ENCODE data around the gene CASZ1.

CASZ1 gene

GRCh38 chr1:10728595-10729410, 67.6 kb downstream of the CASZ1 start:
- no peak for DNase-seq (ENCODE audit: low read depth in 2 of 2)

DNA sequence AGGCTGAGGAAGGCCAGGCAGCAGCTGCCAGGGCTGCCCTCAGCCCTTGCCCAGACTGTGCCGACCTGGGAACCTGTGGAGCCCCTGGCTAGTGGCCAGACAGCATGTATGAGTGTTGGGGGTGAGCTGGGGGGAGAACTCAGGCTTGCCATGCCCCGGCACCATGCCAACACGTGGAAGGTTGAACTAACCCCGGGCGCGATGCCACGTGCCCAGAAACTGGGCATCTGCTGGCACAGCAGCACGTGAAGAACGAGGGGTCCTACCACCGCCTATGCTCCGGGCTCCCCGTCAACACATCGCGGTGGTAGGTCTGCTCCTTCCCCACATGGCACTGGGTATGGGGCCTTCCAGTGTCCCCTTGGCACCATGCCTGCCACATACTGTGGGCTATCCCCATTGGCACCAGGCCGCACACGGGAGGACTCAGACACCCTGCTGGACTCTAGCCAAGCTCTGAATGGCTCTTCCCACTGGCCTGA, 68.7 kb downstream of the CASZ1 start:
- no peak for DNase-seq (ENCODE audit: low read depth in 2 of 2)

DNA sequence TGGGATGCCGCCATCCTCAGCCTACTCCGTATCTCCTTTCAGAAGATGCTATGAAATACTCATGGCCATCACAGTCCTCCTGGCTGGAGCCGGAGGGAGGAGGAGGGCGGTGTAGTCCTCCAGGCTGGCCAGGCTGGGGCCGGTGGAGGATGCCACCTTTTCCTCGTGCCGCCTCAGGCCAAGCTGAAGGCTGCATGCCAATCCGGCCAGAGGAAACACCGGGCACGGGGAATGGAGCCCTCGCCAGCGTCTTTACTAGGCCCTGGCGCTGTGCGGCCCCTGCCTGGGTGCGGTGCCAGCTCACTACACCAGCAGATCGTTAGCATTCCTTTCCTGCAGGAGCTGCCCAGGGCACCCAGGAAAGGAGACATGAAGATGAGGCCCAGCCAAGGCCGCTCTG, 70.1 kb downstream of the CASZ1 start:
- no peak for DNase-seq (ENCODE audit: low read depth in 2 of 2)

- no peak for DNase-seq (ENCODE audit: low read depth in 2 of 2)
Measured at GRCh38 chr1:10724948-10725847, 71.2 kb downstream of the CASZ1 start.

- no peak for DNase-seq (ENCODE audit: low read depth in 2 of 2)
Measured at GRCh38 chr1:10724511-10724910, 71.9 kb downstream of the CASZ1 start.

DNA sequence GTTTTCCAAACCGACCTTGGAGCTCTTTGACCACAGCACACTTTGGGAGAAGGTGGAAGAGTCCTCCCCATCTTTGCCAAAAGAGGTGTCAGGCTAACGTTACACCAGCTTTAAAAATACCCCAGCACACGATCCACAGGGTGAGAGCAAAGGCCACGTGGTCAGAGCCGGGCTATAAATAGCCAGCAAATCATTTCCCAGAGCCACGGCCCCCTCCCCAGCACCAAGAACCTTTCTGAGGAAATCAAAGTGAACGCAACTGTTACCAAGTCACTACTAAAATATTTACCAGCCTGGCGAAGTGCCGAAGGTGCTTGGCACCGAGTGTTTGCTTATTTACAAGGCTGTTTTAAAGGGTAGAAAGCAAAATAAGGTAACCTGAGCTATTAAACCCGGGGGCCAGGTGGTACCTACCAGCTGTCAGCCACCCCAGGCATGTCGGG, 72.4 kb downstream of the CASZ1 start:
- no peak for DNase-seq (ENCODE audit: low read depth in 2 of 2)

DNA sequence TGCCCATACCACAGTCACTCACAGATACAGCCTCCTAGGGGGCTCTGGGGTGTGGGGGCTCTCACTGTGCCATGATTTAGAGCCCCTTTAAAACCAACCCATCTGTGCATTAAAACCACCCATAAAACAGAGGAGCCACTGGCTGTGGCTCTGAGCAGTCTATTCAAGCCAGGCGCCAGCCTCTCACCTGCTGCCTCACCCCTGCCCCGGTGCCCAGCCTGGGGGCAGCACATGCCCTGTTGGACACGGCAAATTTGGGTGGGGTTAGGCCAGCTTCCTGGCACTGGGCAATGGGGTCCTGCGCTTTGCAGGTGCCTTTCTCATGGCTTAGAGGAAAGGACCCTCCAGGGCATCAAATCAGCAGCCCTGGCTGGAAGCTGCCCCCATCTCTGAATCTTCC, 73.1 kb downstream of the CASZ1 start:
- no peak for DNase-seq (ENCODE audit: low read depth in 2 of 2)

- no peak for DNase-seq (ENCODE audit: low read depth in 2 of 2)
Measured at GRCh38 chr1:10722803-10723202, 73.6 kb downstream of the CASZ1 start.

- DNase-seq (ENCODE audit: low read depth in 2 of 2), result no peak
Measured at GRCh38 chr1:10721381-10722321, 74.8 kb downstream of the CASZ1 start.

- no peak for DNase-seq (ENCODE audit: low read depth in 2 of 2)
Measured at GRCh38 chr1:10720635-10721034, 75.8 kb downstream of the CASZ1 start.

DNA sequence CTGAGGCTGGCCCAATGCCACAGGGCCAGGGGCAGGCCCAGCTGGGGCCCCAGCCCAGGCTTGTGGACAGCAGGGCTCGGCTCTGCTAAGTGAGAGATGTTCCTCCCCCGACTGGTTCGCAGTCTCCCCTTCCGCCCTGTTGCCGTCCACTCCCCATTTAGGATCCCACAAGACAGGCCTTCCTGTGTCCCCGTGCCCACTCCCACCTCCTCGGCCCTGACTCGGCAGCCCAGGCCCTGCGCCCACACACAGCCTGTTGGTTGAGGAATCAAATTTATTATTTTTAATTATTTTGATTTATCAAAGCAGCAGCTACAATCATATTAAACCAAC, 78.4 kb downstream of the CASZ1 start:
- no peak for DNase-seq (ENCODE audit: low read depth in 2 of 2)

GRCh38 chr1:10717296-10718082, 79.0 kb downstream of the CASZ1 start:
- DNase-seq (ENCODE audit: low read depth in 2 of 2), result no peak

- DNase-seq (ENCODE audit: low read depth in 2 of 2), result no peak
Measured at GRCh38 chr1:10716840-10717239, 79.6 kb downstream of the CASZ1 start.

- no peak for DNase-seq (ENCODE audit: low read depth in 2 of 2)
Measured at GRCh38 chr1:10714337-10715114, 81.9 kb downstream of the CASZ1 start.

DNA sequence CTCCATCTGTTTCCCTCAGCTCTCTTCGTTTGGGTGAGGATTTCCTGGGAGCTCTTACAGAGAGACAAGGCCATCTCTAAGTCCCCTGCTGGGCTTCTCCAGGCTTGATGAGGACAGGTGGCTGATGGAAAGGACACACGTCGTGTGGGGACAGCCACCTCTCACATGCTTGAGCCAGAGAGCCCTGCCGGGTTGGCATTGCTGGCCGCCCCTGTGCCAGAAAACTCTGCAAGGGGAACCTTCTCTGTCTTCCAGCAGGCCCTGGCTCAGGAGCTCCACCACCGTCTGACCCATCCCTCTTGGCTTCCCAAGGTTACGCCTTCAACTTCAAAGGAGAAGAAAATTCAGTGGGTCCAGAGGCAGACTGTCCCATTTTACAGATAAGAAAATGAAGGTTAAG, 82.8 kb downstream of the CASZ1 start:
- DNase-seq (ENCODE audit: low read depth in 2 of 2), result no peak

DNA sequence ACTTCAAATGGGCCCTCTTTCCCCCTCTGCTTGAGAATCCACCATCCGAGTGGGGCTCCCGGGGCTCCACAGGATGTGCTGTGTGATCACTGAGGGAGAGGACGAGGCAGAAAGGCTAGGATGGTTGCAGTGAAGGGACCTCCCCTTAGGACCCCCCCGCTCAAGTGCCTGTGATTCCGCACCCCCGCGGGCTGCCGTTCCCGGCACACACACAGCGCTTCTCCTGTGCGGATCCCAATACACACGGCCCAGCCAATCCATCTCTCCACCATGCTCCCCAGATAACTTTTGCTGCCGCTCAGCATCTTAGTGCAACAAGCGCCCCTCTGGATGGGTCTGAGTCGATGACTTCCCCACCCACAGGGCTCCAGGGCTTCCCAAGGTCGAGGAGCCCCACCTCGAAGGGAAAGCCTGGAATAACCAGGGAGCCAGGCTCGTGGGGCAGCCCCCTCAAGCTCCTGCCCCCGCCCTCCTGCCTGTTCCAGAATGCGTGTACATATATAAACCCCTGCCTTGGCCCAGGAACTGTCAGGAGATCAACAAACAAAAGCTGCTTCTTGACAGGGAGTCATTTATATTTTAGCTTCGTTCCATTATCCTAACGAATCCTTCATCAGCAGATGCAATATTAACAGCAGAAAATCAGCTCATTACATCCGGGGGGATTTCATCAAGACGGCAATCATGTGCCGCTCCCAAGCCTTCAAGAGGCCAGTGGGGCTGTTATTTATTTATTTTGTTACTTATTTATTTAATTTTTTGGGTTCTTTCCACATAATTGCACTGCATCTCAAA, 83.7 kb downstream of the CASZ1 start:
- no peak for DNase-seq (ENCODE audit: low read depth in 2 of 2)

DNA sequence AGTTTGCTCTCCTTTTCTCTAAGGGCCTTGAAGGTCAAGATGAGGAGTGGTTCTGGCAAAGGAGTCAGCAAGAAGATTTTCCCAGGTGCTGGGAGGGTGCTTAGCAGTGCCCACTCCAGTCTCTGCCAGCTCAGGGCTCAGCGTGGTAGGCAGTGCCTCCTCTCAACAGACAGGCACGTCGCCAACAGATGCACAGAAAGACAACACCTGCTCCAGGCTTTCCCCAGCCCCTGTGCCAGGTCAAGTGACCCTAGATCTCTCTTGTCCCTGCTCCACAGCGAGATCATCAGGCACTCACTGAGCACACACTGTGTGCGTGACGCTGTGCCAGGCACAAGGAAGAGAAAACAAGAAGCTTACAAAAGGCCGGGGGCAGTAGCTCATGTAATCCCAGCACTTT, 86.0 kb downstream of the CASZ1 start:
- no peak for DNase-seq (ENCODE audit: low read depth in 2 of 2)

DNA sequence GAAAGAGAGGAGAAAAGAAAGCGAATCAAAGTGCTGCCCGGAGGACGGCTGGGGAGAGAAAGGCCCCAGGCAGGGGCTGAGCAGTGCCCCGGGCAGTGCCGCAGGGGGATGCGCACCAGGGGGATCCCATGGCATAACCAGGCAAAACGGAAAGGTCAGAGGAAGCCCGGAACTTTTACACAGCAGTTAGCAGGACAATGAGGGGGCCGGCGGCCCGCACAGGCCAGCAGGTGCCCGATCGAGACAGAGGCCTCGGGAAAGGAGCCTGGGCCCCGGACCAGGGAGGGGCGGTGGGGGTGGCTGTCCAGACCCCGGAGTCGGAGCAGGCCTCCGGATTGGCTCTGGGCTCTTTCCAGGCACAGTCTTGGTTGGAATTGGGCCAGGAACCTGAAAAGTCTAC, 86.8 kb downstream of the CASZ1 start:
- no peak for DNase-seq (ENCODE audit: low read depth in 2 of 2)

DNA sequence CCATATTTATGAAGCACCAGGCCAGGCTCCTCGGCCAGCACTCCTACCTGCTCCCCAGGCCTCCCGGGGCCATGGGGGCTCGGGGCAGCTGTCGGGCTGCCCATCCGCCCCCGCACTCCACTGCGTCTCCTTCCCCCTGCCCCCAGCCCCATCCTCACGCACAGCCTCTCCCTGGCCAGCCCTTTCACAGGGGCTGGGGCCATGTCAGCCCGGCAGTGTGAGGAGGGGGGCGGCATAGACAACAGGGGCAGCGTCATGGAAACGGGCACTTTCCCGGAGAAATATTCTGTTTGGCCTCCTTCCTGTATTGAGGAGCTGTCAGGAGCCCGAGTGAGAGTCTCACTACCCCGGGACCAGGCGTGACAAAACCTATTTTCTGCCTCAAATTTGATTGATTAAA, 87.3 kb downstream of the CASZ1 start:
- no peak for DNase-seq (ENCODE audit: low read depth in 2 of 2)
